OCI-LY3 (cell line): ENCODE data around the gene ACAA2.

Experiments
- EZH2phosphoT487 ChIP-seq: fragments of 200-600 bp; shearing (Covaris generic); IDR thresholded peaks from 2 replicates; pipeline ENCODE4 v1.6.1; 2018; ENCODE audit warnings: antibody characterized with exemption, mixed run types, low read depth
- TF ChIP-seq, protein P1 (sequence below): fragments of 200-600, 300-600 bp; sonication (generic); IDR thresholded peaks from 2 replicates; pipeline ENCODE4 v1.5.1; 2014; ENCODE audit warnings: antibody characterized with exemption, low read length, low read depth

GRCh38 chr18:49851624-49852023 lies 38.3 kb upstream of the ACAA2 start:
- TF ChIP-seq, protein P1, sequence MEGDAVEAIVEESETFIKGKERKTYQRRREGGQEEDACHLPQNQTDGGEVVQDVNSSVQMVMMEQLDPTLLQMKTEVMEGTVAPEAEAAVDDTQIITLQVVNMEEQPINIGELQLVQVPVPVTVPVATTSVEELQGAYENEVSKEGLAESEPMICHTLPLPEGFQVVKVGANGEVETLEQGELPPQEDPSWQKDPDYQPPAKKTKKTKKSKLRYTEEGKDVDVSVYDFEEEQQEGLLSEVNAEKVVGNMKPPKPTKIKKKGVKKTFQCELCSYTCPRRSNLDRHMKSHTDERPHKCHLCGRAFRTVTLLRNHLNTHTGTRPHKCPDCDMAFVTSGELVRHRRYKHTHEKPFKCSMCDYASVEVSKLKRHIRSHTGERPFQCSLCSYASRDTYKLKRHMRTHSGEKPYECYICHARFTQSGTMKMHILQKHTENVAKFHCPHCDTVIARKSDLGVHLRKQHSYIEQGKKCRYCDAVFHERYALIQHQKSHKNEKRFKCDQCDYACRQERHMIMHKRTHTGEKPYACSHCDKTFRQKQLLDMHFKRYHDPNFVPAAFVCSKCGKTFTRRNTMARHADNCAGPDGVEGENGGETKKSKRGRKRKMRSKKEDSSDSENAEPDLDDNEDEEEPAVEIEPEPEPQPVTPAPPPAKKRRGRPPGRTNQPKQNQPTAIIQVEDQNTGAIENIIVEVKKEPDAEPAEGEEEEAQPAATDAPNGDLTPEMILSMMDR, result no peak
- TF ChIP-seq EZH2phosphoT487, result no peak
